K562 (cell line): ENCODE results near the gene LPCAT2. TPM values are rescaled to one million over a fixed set of nuclear protein-coding genes. Genes with fewer than 3 reads are reported as not detected.

Experiments
- ATAC-seq: fragments of 200-7000 bp; cut with Tn5 transposase; 3 replicates; pipeline ENCODE4 v1.9.1; 2020; ENCODE audit warnings: moderate library complexity
- BruUV-seq: library from RNA; stranded (reverse); fragments of 400-500 nt; replicated peaks from 2 replicates; lab custom pipeline; 2021; lab: Mats Ljungman, UMichigan
- CTCF ChIA-PET: fragments of 300-600 bp; formaldehyde crosslinking; extraction: SDS; loops from one replicate; lab custom pipeline; 2021; ENCODE audit warnings: low intra/inter-chr PET ratio; lab: Yijun Ruan, JAX
- POLR2A ChIA-PET: fragments of 300-600, 350-650 bp; sonication (Branson Sonifier 250); formaldehyde crosslinking; extraction: SDS; loops from one replicate; lab custom pipeline; 2021; ENCODE audit warnings: antibody characterized with exemption, inconsistent platforms; lab: Yijun Ruan, JAX
- DNase-seq, 4 experiments: peaks; one replicate each; pipeline versions ENCODE4 v3.0.0 to v3.0.0-alpha.2; 2011 to 2018; ENCODE audit warnings: low spot score in 3 of 4, mixed read lengths in 3 of 4; ENCODE audit errors: extremely low read depth in 1 of 4
- FAIRE-seq: peaks from 2 replicates; lab custom pipeline; 2011; peaks lifted over from hg19 to GRCh38; lab: Jason Lieb, UNC
- H2AFZ ChIP-seq: 2 replicates; pipeline ENCODE4 v1.6.0; 2011; ENCODE audit warnings: low read depth, low read length, control low read depth, inconsistent platforms
- H3K27ac ChIP-seq: fragments of 200-600 bp; 3 replicates; pipeline ENCODE4 v1.8.0; 2011; ENCODE audit warnings: low read depth, mild to moderate bottlenecking, control low read depth, inconsistent platforms, low read length, moderate library complexity, mixed read lengths; ENCODE audit errors: extremely low read depth
- H3K27me3 ChIP-seq, 2 experiments: fragments of 300-600 bp in 1 of 2; 2 replicates in 1 of 2; 3 replicates in 1 of 2; pipeline versions ENCODE4 v1.6.0 to v1.8.0; 2011; ENCODE audit warnings: inconsistent platforms in 2 of 2, low read length in 2 of 2, mild to moderate bottlenecking in 1 of 2, mixed read lengths in 1 of 2, moderate library complexity in 1 of 2; ENCODE audit not compliant: control insufficient read depth in 2 of 2, insufficient read depth in 2 of 2
- H3K36me3 ChIP-seq: fragments of 300-600 bp; 3 replicates; pipeline ENCODE4 v1.8.0; 2011; ENCODE audit warnings: mild to moderate bottlenecking, low read length, inconsistent platforms; ENCODE audit not compliant: control insufficient read depth, insufficient read depth
- H3K4me1 ChIP-seq, 2 experiments: fragments of 200-600 bp in 1 of 2; replicated peaks in 1 of 2; 2 replicates in 1 of 2; 3 replicates in 1 of 2; pipeline versions ENCODE4 v1.5.1 to v1.8.0; 2011; ENCODE audit warnings: inconsistent platforms in 2 of 2, low read length in 2 of 2, mild to moderate bottlenecking in 1 of 2, mixed read lengths in 1 of 2, moderate library complexity in 1 of 2; ENCODE audit not compliant: control insufficient read depth in 2 of 2, insufficient read depth in 2 of 2
- H3K4me2 ChIP-seq: 2 replicates; pipeline ENCODE4 v1.6.1; 2011; ENCODE audit warnings: low read length, control low read depth, inconsistent platforms, mixed read lengths; ENCODE audit not compliant: insufficient read depth
- H3K4me3 ChIP-seq: fragments of 200-600 bp; sonication (generic), shearing (Covaris generic); 2 replicates; pipeline ENCODE4 v1.5.1; 2016; ENCODE audit warnings: control low read depth, inconsistent platforms
- H3K79me2 ChIP-seq: fragments of 200-600 bp; 3 replicates; pipeline ENCODE4 v1.8.0; 2011; ENCODE audit warnings: low read length, inconsistent platforms; ENCODE audit not compliant: control insufficient read depth, insufficient read depth
- H3K9ac ChIP-seq, 2 experiments: 2 replicates each; pipeline versions ENCODE4 v1.6.0 to v1.6.1; 2011; ENCODE audit warnings: low read depth in 2 of 2, low read length in 2 of 2, control low read depth in 1 of 2, inconsistent platforms in 1 of 2, mild to moderate bottlenecking in 1 of 2, mixed read lengths in 1 of 2; ENCODE audit not compliant: insufficient read depth in 1 of 2
- H3K9me1 ChIP-seq: one replicate; pipeline ENCODE4 v1.6.0; 2011; ENCODE audit warnings: inconsistent platforms, mild to moderate bottlenecking, low read length, moderate library complexity; ENCODE audit not compliant: control insufficient read depth, insufficient read depth
- H3K9me3 ChIP-seq: replicated peaks from 2 replicates; pipeline ENCODE4 v1.5.1; 2011; ENCODE audit warnings: low read depth, low read length, inconsistent platforms; ENCODE audit not compliant: control insufficient read depth, insufficient read depth
- H4K20me1 ChIP-seq: replicated peaks from 2 replicates; pipeline ENCODE4 v1.6.1; 2011; ENCODE audit warnings: low read length, inconsistent platforms, mixed read lengths; ENCODE audit not compliant: control insufficient read depth, insufficient read depth
- BHLHE40 ChIP-seq: IDR thresholded peaks from 2 replicates; pipeline ENCODE4 v1.6.1; 2011; ENCODE audit warnings: low read length, improper control_type of control experiment
- CEBPG ChIP-seq, 3 experiments: fragments of 200-800 bp in 1 of 3; sonication (Bioruptor generic) in 1 of 3; sonication (generic) in 1 of 3; formaldehyde crosslinking in 1 of 3; IDR thresholded peaks in 2 of 3; conservative IDR thresholded peaks in 1 of 3; 2 replicates each; pipeline versions ENCODE4 v1.6.1 to v1.8.0; 2016 to 2022; ENCODE audit warnings: missing compliant biosample characterization in 2 of 3, missing genetic modification characterization in 2 of 3, mild to moderate bottlenecking in 1 of 3, missing genetic modification reagents in 1 of 3
- DIDO1 ChIP-seq: fragments of 450-650 bp; IDR thresholded peaks from 2 replicates; pipeline ENCODE4 v1.6.1; 2016; ENCODE audit warnings: low read depth, missing biosample characterization, missing genetic modification characterization
- HNRNPUL1 ChIP-seq: fragments of 200-400 bp; formaldehyde crosslinking; IDR thresholded peaks from 2 replicates; pipeline ENCODE4 v1.6.1; 2017; ENCODE audit warnings: low read length
- ILF3 ChIP-seq: fragments of 450-650 bp; IDR thresholded peaks from 2 replicates; pipeline ENCODE4 v1.6.1; 2018; ENCODE audit warnings: antibody characterized with exemption, mild to moderate bottlenecking, moderate library complexity, borderline replicate concordance
- POLR2A ChIP-seq: fragments of 450-650 bp; conservative IDR thresholded peaks from 2 replicates; pipeline ENCODE4 v1.6.1; 2016
- RBM22 ChIP-seq: fragments of 200-400 bp; formaldehyde crosslinking; IDR thresholded peaks from 2 replicates; pipeline ENCODE4 v1.6.1; 2018; ENCODE audit warnings: low read length, low read depth; ENCODE audit not compliant: poor library complexity, severe bottlenecking
- TGIF2 ChIP-seq: sonication (generic); formaldehyde crosslinking; IDR thresholded peaks from 2 replicates; pipeline ENCODE4 v1.8.1; 2022; ENCODE audit warnings: mild to moderate bottlenecking, missing genetic modification reagents, moderate library complexity
- TSC22D4 ChIP-seq: fragments of 450-650 bp; IDR thresholded peaks from 2 replicates; pipeline ENCODE4 v1.6.1; 2016; ENCODE audit warnings: missing genetic modification characterization, missing biosample characterization, control low read depth
- ZBTB8A ChIP-seq: fragments of 450-650 bp; IDR thresholded peaks from 2 replicates; pipeline ENCODE4 v1.6.1; 2018; ENCODE audit warnings: mild to moderate bottlenecking, moderate library complexity; ENCODE audit not compliant: partially characterized antibody
- ZFP30 ChIP-seq: fragments of 250-450 bp; sonication (Bioruptor Pico); IDR thresholded peaks from 2 replicates; pipeline ENCODE4 v1.8.0; 2022; ENCODE audit warnings: moderate library complexity, mild to moderate bottlenecking, inconsistent platforms, borderline replicate concordance
- ZKSCAN8 ChIP-seq: fragments of 200-800 bp; sonication (Bioruptor generic); IDR thresholded peaks from 2 replicates; pipeline ENCODE4 v1.6.1; 2016; ENCODE audit warnings: missing genetic modification characterization, missing compliant biosample characterization
- ZNF583 ChIP-seq: fragments of 250-450 bp; sonication (Bioruptor Pico); IDR thresholded peaks from 2 replicates; pipeline ENCODE4 v1.4.0; 2020
- ZNF584 ChIP-seq: fragments of 200-800 bp; sonication (Bioruptor generic); IDR thresholded peaks from 2 replicates; pipeline ENCODE4 v1.6.1; 2016; ENCODE audit warnings: low read depth, mild to moderate bottlenecking, missing genetic modification characterization, missing compliant biosample characterization
- in situ Hi-C: fragments of 300-500 bp; cut with MboI; formaldehyde crosslinking; loops from 4 replicates; pipeline ENCODE4 v1.15.0; 2018; ENCODE audit warnings: inconsistent platforms, mixed read lengths
- intact Hi-C: fragments of 100-400 bp; cut with micrococcal nuclease; formaldehyde crosslinking; loops from 2 replicates; pipeline ENCODE4 v1.14.2; 2022
- polyA plus RNA-seq, 8 experiments: library from polyadenylated mRNA; depleted of rRNA in 4 of 8; stranded (reverse) in 5 of 8; unstranded in 3 of 8; fragments of >200 nt; fragmentation: Nextera tagmentation in 2 of 8; fragmentation: Illumina TruSeq in 1 of 8; extraction: Ambion mirVana in 2 of 8; extraction: Trizol in 1 of 8; gene quantifications; 2 replicates each; pipeline versions ENCODE4 v1.2.1 to v1.2.3, GENCODE V29; 2011 to 2014; ENCODE audit warnings: inconsistent platforms in 1 of 8, missing spikeins in 1 of 8
- total RNA-seq, 7 experiments: library from RNA; depleted of rRNA in 6 of 7; stranded (reverse); fragments of >200 nt in 6 of 7; fragmentation: Illumina TruSeq in 2 of 7; extraction: Trizol in 2 of 7; gene quantifications; 2 replicates each; pipeline versions ENCODE4 v1.2.1 to v1.2.3, GENCODE V29; 2011 to 2021; ENCODE audit warnings: low replicate concordance in 1 of 7
- TF ChIP-seq, protein P1 (sequence below): fragments of 450-650 bp; IDR thresholded peaks from 2 replicates; pipeline ENCODE4 v1.6.1; 2016; ENCODE audit warnings: antibody characterized with exemption
- TF ChIP-seq, protein P2 (sequence below): fragments of 250-450 bp; sonication (Bioruptor Pico); IDR thresholded peaks from 2 replicates; pipeline ENCODE4 v1.9.0; 2021; ENCODE audit warnings: mild to moderate bottlenecking

LPCAT2 gene
- total and polyA plus RNA-seq, 9 of the 15 experiments (the other 6 are each of a cell fraction or from before 2014, with no cell fraction given): 2.9 to 15.0 (median 7.3) TPM

DNA sequence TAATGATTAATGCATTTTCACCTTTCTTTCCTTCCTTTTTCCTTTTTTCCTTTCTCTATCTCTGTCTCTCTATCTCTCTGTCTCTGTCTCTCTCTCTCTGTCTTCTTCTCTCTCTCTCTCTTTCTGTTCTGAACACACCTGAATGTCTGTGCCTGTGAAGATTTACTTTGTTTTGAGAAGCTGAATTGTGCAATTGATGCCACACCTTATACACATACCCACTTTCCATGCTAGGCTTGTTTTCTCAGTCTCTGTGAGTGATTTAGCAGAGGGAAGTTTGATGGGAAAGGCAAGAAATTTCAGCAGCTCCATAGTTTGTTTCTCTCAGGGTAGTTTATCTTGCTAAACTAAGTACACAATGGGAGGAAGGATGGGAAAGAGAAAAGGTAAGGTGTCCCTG is 48.3 kb downstream of the LPCAT2 start:
- in situ Hi-C loops: no loop called here
- BruUV-seq: no TSS peak
- no peaks in the 10 kb centered on the region for H3K9me3 ChIP-seq
- ChIA-PET POLR2A (no interaction called here), CTCF (no interaction called here)
- intact Hi-C loops: no loop called here
- H2AFZ ChIP-seq: no peak overlapping the region
- H3K27me3 ChIP-seq: no peaks in the 10 kb centered on the region
- TF ChIP-seq HNRNPUL1 (no peak), ZKSCAN8 (no peak), BHLHE40 (no peak), CEBPG (CRISPR knock-in tag; IDR thresholded peaks at IDR 0.05) (no peak), CEBPG (tag; conservative IDR thresholded peaks at IDR 0.05 in 1 of 2, IDR thresholded peaks at IDR 0.05 in 1 of 2) (no peak), TGIF2 (CRISPR knock-in tag) (no peak), ZBTB8A (no peak)
- H3K27ac ChIP-seq: no peak overlapping the region
- H4K20me1 ChIP-seq: no peaks in the 10 kb centered on the region
- FAIRE-seq (no peak), DNase-seq (no peak), ATAC-seq (no peak)
- no peaks in the 10 kb centered on the region for H3K36me3 ChIP-seq
- H3K4me2 ChIP-seq: no peak overlapping the region
- no peaks in the 10 kb centered on the region for H3K79me2 ChIP-seq
- H3K4me1 ChIP-seq: no peaks in the 10 kb centered on the region
- no peak overlapping the region for H3K9ac ChIP-seq
- no peaks in the 10 kb centered on the region for H3K9me1 ChIP-seq
- H3K4me3 ChIP-seq: no peak overlapping the region

DNA sequence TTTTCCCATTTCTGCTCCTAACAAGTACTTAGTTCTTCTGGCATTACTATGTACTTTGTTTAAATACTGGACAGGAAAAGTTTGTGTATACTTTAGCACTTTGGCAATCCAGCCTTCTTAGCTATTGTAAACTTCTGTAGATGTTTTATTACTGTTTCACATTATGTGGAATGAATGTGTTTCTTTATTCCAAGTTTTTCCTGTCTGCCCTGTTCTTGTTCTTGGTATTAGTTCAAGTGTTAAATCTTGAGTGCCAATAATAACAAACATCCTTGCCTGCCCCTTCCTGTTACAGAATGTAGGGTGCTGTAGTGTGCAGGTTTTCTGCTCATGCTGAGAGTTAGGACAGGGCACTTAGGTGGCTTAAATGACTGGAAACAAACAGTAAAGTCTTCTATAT is 50.4 kb downstream of the LPCAT2 start:
- intact Hi-C loops (no loop called here), in situ Hi-C loops (no loop called here)
- Histone ChIP-seq H3K27ac (no peak overlapping the region), H3K79me2 (no peaks in the 10 kb centered on the region), H3K27me3 (no peaks in the 10 kb centered on the region), H3K4me2 (no peak overlapping the region), H3K4me3 (no peak overlapping the region), H3K36me3 (no peaks in the 10 kb centered on the region), H3K4me1 (no peaks in the 10 kb centered on the region), H3K9me1 (no peaks in the 10 kb centered on the region), H3K9me3 (no peaks in the 10 kb centered on the region), H3K9ac (no peak overlapping the region), H4K20me1 (no peaks in the 10 kb centered on the region), H2AFZ (no peak overlapping the region)
- no peak for FAIRE-seq
- ChIA-PET CTCF (no interaction called here), POLR2A (no interaction called here)
- no peak for ATAC-seq
- no peak for DNase-seq
- BruUV-seq: no TSS peak
- no peak for TF ChIP-seq DIDO1 (tag)
- TF ChIP-seq, protein P1, sequence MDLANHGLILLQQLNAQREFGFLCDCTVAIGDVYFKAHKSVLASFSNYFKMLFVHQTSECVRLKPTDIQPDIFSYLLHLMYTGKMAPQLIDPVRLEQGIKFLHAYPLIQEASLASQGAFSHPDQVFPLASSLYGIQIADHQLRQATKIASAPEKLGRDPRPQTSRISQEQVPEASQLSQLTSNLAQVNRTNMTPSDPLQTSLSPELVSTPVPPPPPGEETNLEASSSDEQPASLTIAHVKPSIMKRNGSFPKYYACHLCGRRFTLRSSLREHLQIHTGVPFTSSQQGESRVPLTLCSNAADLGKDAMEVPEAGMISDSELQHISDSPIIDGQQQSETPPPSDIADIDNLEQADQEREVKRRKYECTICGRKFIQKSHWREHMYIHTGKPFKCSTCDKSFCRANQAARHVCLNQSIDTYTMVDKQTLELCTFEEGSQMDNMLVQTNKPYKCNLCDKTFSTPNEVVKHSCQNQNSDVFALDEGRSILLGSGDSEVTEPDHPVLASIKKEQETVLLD: no peak
- TF ChIP-seq ZNF583 (CRISPR knock-in tag): no peak
- no peak for TF ChIP-seq ZFP30 (CRISPR knock-in tag)
- no peak for TF ChIP-seq RBM22
- no peak for TF ChIP-seq ZNF584 (CRISPR knock-in tag)
- TF ChIP-seq, protein P2, sequence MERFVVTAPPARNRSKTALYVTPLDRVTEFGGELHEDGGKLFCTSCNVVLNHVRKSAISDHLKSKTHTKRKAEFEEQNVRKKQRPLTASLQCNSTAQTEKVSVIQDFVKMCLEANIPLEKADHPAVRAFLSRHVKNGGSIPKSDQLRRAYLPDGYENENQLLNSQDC: no peak
- TF ChIP-seq POLR2A: no peak
- no peak for TF ChIP-seq ILF3
- no peak for TF ChIP-seq TSC22D4
